Measurements from ENCODE around the gene ELOB. TPM values are rescaled to one million over a fixed set of nuclear protein-coding genes. Genes with fewer than 3 reads are reported as not detected.

The ELOB gene
- polyA plus RNA-seq, 1 donor = 175 TPM

GRCh38 chr16:2775765-2776499, 1.1 kb downstream of the ELOB start:
- H3K27ac ChIP-seq (ENCODE audit: low read length) = no peak overlapping the region
- peak overlapping the region; percentile 81 for H3K4me3 ChIP-seq (ENCODE audit: low read length)
- no peaks in the 10 kb centered on the region for H3K27me3 ChIP-seq (ENCODE audit: control insufficient read depth, insufficient read depth, low read length)
- no peaks in the 10 kb centered on the region for H3K9me3 ChIP-seq (ENCODE audit: control insufficient read depth, low read depth, low read length)
- peaks cover 20% of the 10 kb centered on the region for H3K4me1 ChIP-seq (ENCODE audit: control insufficient read depth, insufficient read depth, low read length)
- DNase-seq = no peak
- WGBS (ENCODE audit: insufficient coverage, low lambda C conversion rate) = 80% methylated on average over 1 of the region's 11 CpGs
- peaks cover 40% of the 10 kb centered on the region for H3K36me3 ChIP-seq (ENCODE audit: control insufficient read depth, insufficient read depth, low read length)

- Histone ChIP-seq H3K27ac (ENCODE audit: low read length) (no peak overlapping the region), H3K4me3 (ENCODE audit: low read length) (no peak overlapping the region), H3K36me3 (ENCODE audit: control insufficient read depth, insufficient read depth, low read length) (peaks cover 47% of the 10 kb centered on the region), H3K27me3 (ENCODE audit: control insufficient read depth, insufficient read depth, low read length) (no peaks in the 10 kb centered on the region), H3K9me3 (ENCODE audit: control insufficient read depth, low read depth, low read length) (no peaks in the 10 kb centered on the region), H3K4me1 (ENCODE audit: control insufficient read depth, insufficient read depth, low read length) (peaks cover 20% of the 10 kb centered on the region)
- DNase-seq = no peak
- WGBS (ENCODE audit: insufficient coverage, low lambda C conversion rate) = no CpG with 5 or more reads among the region's 7 CpGs
These were observed 1.9 kb downstream of the ELOB start for GRCh38 chr16:2775131-2775716.

DNA sequence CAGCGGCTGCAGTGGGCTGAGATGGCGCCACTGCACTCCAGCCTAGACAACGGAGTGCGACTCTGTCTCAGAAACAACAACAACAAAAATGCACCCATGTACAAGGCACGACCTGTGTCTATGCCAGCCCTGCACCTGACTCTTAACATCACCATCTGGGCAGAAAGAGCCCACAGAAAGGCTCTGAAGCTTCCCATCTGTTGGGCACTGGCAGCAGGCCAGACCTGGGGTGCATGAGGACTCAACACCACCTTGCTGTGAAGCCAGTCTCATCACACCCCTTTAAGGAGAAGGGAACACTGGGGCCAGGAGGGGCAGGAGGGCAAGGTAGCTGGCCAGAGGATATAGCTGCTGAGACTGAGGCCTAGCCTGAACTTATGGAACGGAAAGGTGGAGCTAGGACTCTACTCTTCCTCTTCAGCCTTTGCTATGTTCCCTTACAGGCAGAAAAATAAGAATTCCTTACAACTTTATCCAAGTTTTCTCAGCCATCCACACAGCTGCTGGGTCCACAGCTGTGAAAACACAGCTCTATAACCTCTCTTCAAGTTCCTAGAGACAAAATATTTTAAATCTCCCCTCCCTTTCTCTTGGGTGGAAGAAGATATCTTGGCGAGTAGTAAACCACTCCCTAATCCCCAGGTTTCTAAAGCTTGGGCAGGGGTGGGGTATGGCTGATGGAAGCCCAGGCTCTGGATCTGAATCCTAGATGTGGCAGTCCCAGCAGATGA, 2.8 kb downstream of the ELOB start:
- WGBS (ENCODE audit: insufficient coverage, low lambda C conversion rate) = no CpG with 5 or more reads among the region's 7 CpGs
- Histone ChIP-seq H3K9me3 (ENCODE audit: control insufficient read depth, low read depth, low read length) (no peaks in the 10 kb centered on the region), H3K4me1 (ENCODE audit: control insufficient read depth, insufficient read depth, low read length) (peaks cover 20% of the 10 kb centered on the region), H3K4me3 (ENCODE audit: low read length) (no peak overlapping the region), H3K36me3 (ENCODE audit: control insufficient read depth, insufficient read depth, low read length) (peaks cover 56% of the 10 kb centered on the region), H3K27me3 (ENCODE audit: control insufficient read depth, insufficient read depth, low read length) (no peaks in the 10 kb centered on the region), H3K27ac (ENCODE audit: low read length) (no peak overlapping the region)
- DNase-seq = no peak

- H3K27ac ChIP-seq (ENCODE audit: low read length) = no peak overlapping the region
- no peaks in the 10 kb centered on the region for H3K9me3 ChIP-seq (ENCODE audit: control insufficient read depth, low read depth, low read length)
- WGBS (ENCODE audit: insufficient coverage, low lambda C conversion rate) = no CpG with 5 or more reads among the region's 12 CpGs
- no peaks in the 10 kb centered on the region for H3K27me3 ChIP-seq (ENCODE audit: control insufficient read depth, insufficient read depth, low read length)
- H3K4me3 ChIP-seq (ENCODE audit: low read length) = no peak overlapping the region
- DNase-seq = no peak
- H3K4me1 ChIP-seq (ENCODE audit: control insufficient read depth, insufficient read depth, low read length) = peaks cover 12% of the 10 kb centered on the region
- peaks cover 65% of the 10 kb centered on the region for H3K36me3 ChIP-seq (ENCODE audit: control insufficient read depth, insufficient read depth, low read length)
These were observed 3.7 kb downstream of the ELOB start for GRCh38 chr16:2773188-2773968.

DNA sequence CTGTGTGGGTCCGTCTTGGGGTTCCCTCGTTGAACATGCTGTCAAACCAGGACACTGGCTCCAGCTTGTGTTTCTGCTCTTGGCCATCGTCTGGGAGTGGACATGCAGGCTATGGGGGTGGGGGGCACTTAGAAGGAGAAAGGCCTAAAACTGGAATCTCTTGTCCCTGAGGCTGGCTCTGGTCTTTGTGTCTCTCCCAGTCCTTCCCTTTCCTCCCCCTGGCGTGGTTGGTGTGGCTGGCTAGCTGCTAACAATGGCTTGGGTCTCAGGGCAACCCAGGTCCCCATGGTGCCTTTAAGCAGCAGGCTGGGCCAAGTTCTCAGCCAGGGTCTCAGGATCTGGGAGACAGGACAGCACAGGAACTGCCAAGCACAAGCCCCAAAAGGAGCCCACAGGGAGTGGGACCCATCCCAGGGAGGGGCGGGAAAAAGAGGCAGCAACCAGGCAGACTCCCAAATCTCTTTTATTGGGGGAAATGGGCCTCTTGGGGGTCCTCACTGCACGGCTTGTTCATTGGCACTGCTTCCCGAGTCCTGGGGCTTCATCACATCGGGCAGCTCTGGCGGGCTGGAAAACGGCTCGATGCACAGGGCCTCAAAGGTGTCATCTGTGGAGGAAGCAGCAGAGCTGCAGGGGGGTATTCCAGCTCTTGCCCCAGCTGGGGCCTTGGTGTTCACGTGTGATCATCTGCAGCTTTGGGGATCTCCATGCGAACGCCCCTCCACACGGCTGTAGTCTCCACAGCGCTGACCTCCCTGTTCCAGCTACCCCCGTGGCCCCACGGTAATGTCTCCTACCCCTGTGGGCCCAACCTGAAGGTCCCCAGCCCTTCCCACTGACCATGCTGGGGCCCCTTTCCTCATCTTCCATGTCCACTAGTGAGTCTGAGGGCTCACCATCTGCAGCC, 5.3 kb downstream of the ELOB start:
- Histone ChIP-seq H3K4me3 (ENCODE audit: low read length) (no peak overlapping the region), H3K27me3 (ENCODE audit: control insufficient read depth, insufficient read depth, low read length) (no peaks in the 10 kb centered on the region), H3K36me3 (ENCODE audit: control insufficient read depth, insufficient read depth, low read length) (peaks cover 82% of the 10 kb centered on the region), H3K27ac (ENCODE audit: low read length) (no peak overlapping the region), H3K4me1 (ENCODE audit: control insufficient read depth, insufficient read depth, low read length) (peaks cover 8% of the 10 kb centered on the region), H3K9me3 (ENCODE audit: control insufficient read depth, low read depth, low read length) (no peaks in the 10 kb centered on the region)
- DNase-seq = no peak
- no CpG with 5 or more reads among the region's 18 CpGs for WGBS (ENCODE audit: insufficient coverage, low lambda C conversion rate)

DNA sequence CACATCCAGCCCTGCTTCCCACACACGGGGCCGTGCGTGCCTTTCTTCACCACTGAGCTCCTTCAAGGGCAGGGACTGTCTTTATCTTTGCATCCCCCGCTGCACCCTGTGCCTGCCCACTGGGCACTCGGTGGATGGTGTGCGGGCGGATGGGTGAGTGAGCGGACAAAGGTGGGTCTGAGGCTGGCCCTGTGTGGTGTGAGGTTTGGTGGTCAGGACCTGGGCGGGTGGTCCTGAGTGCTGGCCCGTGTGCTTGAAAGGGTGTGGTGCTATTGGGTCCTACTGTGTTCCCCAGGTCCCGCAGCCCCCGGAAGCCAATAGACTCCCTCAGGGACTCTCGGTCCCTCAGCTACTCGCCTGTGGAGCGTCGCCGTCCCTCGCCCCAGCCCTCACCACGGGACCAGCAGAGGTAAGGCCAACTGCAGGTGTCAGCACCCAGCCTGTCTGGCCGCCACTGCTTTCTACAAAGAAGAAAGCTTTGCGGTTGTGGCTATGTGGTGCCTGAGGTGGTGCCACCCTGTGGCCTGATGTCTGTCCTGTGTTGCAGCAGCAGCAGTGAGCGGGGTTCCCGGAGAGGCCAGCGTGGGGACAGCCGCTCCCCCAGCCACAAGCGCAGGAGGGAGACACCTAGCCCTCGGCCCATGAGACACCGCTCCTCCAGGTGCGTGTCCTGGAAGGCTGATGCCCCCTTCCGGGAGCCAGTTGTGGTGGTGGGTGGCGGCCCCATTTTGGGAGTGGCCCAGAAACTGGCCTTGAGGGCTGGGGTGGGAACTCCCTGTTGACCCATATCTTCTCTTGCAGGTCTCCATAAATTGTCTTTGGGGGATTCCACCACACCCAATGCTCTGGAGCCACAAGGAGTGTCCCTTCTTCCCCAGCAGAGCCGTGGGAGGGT, 6.8 kb downstream of the ELOB start:
- DNase-seq = no peak
- H3K36me3 ChIP-seq (ENCODE audit: control insufficient read depth, insufficient read depth, low read length) = peaks cover 93% of the 10 kb centered on the region
- H3K9me3 ChIP-seq (ENCODE audit: control insufficient read depth, low read depth, low read length) = peaks cover 12% of the 10 kb centered on the region
- H3K4me1 ChIP-seq (ENCODE audit: control insufficient read depth, insufficient read depth, low read length) = no peaks in the 10 kb centered on the region
- H3K27me3 ChIP-seq (ENCODE audit: control insufficient read depth, insufficient read depth, low read length) = no peaks in the 10 kb centered on the region
- WGBS (ENCODE audit: insufficient coverage, low lambda C conversion rate) = no CpG with 5 or more reads among the region's 32 CpGs
- no peak overlapping the region for H3K27ac ChIP-seq (ENCODE audit: low read length)
- no peak overlapping the region for H3K4me3 ChIP-seq (ENCODE audit: low read length)

DNA sequence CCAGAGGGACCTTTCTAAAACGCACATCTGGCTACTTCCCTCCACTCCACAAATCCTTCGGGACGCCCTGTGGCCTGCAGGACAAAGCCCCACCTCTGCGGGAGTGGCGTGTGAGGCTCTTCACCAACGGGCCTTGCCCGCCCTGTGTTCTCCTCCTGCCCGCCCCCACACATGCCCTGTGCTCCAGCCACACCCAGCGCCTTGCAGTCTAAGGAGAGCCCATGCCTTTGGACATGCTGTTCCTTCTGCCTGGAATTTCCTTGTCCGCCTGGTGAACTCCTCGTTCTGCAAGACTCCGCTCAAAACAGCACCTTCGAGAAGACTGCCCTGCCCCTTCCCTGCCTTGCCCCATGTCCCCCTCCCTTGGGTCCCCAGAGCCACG, 7.4 kb downstream of the ELOB start:
- no CpG with 5 or more reads among the region's 14 CpGs for WGBS (ENCODE audit: insufficient coverage, low lambda C conversion rate)
- no peaks in the 10 kb centered on the region for H3K4me1 ChIP-seq (ENCODE audit: control insufficient read depth, insufficient read depth, low read length)
- H3K4me3 ChIP-seq (ENCODE audit: low read length) = no peak overlapping the region
- no peak for DNase-seq
- H3K27me3 ChIP-seq (ENCODE audit: control insufficient read depth, insufficient read depth, low read length) = no peaks in the 10 kb centered on the region
- peaks cover 15% of the 10 kb centered on the region for H3K9me3 ChIP-seq (ENCODE audit: control insufficient read depth, low read depth, low read length)
- no peak overlapping the region for H3K27ac ChIP-seq (ENCODE audit: low read length)
- peaks cover 93% of the 10 kb centered on the region for H3K36me3 ChIP-seq (ENCODE audit: control insufficient read depth, insufficient read depth, low read length)

DNA sequence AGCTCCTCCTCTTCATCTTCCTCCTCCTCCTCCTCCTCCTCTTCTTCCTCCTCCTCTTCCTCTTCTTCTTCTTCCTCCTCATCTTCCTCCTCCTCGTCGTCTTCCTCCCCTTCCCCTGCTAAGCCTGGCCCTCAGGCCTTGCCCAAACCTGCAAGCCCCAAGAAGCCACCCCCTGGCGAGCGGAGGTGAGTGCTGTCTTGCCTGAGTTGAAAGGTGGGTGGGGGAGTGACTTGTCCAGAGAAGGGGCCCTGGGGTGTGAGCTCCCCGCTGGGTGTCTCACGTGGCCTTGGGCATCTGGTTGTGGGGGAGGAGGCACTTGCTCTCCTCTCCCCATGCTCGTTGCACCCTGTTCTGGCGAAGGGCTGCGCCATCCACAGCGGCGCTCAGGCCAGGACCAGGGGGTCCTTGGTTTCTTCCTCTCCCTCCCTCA, 8.0 kb downstream of the ELOB start:
- DNase-seq = no peak
- Histone ChIP-seq H3K4me3 (ENCODE audit: low read length) (no peak overlapping the region), H3K4me1 (ENCODE audit: control insufficient read depth, insufficient read depth, low read length) (no peaks in the 10 kb centered on the region), H3K27ac (ENCODE audit: low read length) (no peak overlapping the region), H3K36me3 (ENCODE audit: control insufficient read depth, insufficient read depth, low read length) (peaks cover 93% of the 10 kb centered on the region), H3K9me3 (ENCODE audit: control insufficient read depth, low read depth, low read length) (peaks cover 15% of the 10 kb centered on the region), H3K27me3 (ENCODE audit: control insufficient read depth, insufficient read depth, low read length) (no peaks in the 10 kb centered on the region)
- no CpG with 5 or more reads among the region's 11 CpGs for WGBS (ENCODE audit: insufficient coverage, low lambda C conversion rate)

All from large intestine (tissue), 3 donors.